ENCODE data around the gene R3HDM1. TPM values are rescaled to one million over a fixed set of nuclear protein-coding genes. Genes with fewer than 3 reads are reported as not detected.

Gene R3HDM1
- 6.2 and 6.5 TPM in 2 replicates for total RNA-seq

DNA sequence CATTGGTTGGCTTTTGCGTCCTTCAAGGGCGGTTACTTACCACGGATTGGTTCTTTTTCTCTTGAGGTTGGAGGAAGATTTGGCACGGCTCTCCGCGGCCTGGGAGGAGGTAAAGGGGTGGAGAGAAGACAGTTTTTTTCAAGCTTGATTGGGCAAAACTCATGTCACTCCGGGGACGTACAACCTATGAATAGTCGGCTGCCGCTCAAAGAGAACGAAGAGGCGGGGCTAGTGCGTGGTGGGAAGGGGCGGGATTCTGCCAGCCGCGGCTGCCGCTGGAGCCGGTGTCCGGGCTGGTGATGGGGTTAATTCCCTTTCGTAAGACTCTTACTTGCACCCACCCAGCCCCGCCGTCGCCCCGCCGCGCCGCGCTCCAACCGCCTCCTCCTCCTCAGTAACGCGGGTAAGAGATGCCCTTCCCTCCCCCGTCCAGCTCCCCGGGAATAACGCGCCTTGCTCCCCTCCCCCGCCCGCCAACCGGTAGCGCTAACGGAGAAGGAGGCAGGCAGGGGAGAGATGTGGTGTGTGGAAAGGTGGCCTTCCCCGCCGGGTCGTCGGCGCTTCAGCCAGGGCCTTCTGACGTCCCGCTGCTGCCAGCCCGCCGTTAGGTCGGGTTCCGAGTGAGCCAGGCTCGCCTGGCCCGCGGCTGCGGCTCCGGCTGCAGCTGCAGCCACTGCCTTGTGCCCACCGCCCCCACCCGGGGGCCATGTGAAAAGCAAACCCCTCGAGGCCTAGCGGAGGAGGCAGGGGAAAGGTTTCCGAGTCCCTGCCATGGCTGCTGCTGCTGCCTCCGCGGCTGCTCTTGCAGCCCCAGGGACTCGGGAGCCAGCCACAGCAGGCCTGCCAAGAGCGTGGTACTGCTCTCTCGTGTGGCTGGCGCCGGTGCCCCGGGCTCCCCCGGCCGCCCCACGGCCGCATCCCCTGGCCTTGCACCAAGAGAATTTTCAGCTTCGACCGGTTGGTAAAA is at the start of gene R3HDM1:
Gene R3HDM1 (plus strand): TSS at position 254 of the 967 bp plus-strand sequence. CDS start 73,362 bp downstream, outside the sequence.

DNA sequence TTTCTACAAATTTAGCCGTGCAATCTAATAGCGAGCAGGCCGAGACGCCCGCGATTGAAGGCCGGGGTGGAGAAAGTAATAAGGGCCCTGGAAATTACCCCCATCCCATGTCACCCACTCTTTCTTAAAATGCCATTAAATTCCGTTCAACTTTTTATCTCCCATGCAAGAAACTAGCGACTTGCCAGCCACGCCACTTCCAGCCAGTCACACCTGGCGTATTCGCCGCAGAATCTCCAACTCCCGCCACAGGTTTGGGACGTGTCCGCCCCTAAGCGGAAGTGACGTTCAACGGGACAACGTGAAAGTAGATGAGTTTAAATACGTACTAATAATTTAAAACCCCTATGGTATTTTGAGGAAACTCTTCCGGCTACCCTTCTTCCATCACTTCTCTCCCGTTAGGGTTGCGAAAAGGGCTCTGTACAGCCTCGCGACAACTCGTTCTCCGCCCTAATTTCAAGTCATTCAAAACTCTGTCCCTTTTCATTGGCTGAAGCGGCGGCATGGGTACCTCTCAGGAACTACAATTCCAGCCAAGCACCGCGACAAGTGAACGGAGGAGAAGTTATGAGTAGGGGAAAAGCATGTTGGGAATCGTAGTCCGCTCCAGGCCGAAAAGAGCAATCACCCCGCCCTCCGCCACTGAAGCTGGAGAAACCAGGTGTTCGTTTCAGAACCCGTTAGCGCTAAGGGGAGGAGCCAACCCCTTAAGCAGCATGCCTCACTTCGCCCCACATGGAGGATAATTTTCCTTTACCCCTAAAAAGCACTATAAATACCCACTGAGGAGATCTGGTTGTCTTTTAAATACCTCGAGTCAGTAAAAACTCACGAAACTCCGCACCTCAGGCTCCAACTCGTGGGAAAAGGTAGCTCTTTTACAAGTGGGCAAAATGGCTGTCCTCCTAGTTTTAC is 712 bp upstream of the R3HDM1 start, which contains the start of gene ZRANB3:
Gene ZRANB3 (minus strand): TSS at position 906 of the 918 bp plus-strand sequence.

DNA sequence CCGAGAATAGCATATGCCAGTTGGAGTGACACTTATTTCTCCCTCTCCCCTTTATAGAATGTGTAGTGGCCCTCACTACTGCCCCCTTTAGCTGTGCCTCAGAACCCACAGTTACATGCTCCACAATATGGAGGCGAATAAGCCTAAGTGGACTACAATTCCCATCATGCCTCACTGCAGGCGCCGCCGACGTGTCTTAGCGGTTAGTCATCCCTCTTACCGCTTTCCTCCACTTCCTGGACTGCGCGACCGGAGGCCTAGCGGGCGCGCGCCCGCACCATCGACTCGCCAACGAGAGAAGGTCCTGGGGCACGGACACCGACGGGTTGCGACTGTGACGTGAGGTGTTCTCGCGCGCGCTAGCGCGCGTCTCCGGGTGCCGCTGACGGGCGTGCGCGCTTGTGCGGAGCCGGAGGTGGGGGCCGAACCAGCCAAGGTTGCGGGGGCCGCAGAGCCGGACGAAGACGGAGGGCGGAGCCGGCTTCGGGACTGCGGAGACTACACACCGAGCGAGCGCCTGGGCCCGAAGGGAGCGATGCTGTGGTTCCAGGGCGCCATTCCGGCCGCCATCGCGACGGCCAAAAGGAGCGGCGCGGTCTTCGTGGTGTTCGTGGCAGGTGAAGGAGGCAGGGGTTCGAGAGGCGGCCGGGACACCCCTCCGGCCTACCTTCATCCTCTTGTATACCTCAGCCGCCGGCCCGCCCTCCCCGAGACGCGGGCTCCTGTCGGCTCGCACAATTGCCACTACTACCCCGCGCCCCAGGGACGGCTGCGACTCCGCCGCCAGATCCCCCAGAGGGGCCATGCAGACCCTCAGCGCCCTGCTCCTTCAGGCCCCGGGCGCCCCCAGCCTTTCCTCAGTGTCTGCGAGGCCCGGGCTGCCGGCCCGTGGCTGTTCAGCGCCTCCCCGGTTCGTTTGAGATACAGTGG is 210.4 kb downstream of the R3HDM1 start, which contains the start of gene UBXN4:
Gene UBXN4 (plus strand): TSS at position 461 of the 930 bp plus-strand sequence. CDS start 75 bp downstream, at position 536.

Other genes starting within 250 kb of the R3HDM1 start
- 11.8 and 12.7 TPM in 2 replicates for gene ZRANB3, start 266 bp upstream of the R3HDM1 start, total RNA-seq
- gene UBXN4, start 210.4 kb downstream of the R3HDM1 start, total RNA-seq, result 54.7 and 62.5 TPM in 2 replicates

Measured in regular cardiac myocyte (primary cell).